ENCODE measurements around the gene CGRRF1.
A peak's percentile ranks its signal among the peaks of the same experiment; 100 is the strongest.

The CGRRF1 gene

GRCh38 chr14:54574528-54574927 lies 64.8 kb downstream of the CGRRF1 start:
- no peak for DNase-seq (ENCODE audit: low spot score)
- FAIRE-seq: no peak

GRCh38 chr14:54577494-54577893 lies 67.8 kb downstream of the CGRRF1 start:
- peak; percentile 63 for FAIRE-seq
- no peak for DNase-seq (ENCODE audit: low spot score)

GRCh38 chr14:54577977-54578376 lies 68.3 kb downstream of the CGRRF1 start:
- DNase-seq (ENCODE audit: low spot score): peak; percentile 20
- no peak for FAIRE-seq

GRCh38 chr14:54579621-54580020 lies 69.9 kb downstream of the CGRRF1 start:
- no peak for FAIRE-seq
- DNase-seq (ENCODE audit: low spot score): no peak

- FAIRE-seq (no peak), DNase-seq (ENCODE audit: low spot score) (no peak)
Measured at GRCh38 chr14:54580933-54581332, 71.2 kb downstream of the CGRRF1 start.

GRCh38 chr14:54582334-54582733 lies 72.6 kb downstream of the CGRRF1 start:
- FAIRE-seq (no peak), DNase-seq (ENCODE audit: low spot score) (no peak)

- DNase-seq (ENCODE audit: low spot score): no peak
- FAIRE-seq: no peak
Measured at GRCh38 chr14:54584097-54584496, 74.4 kb downstream of the CGRRF1 start.

- no peak for FAIRE-seq
- DNase-seq (ENCODE audit: low spot score): no peak
Measured at GRCh38 chr14:54585214-54585613, 75.5 kb downstream of the CGRRF1 start.

All from urothelium cell line (cell line).